Epidermal melanocyte (primary cell): ENCODE measurements around the gene ADD2.
"Not testable (repeated sequence)": the region's sequence is repeated elsewhere in the genome, so short reads cannot be mapped to it uniquely, and the experiment has no call there.

Experiments
- DNase-seq: peaks from one replicate; pipeline ENCODE4 v3.0.0; 2011; ENCODE audit warnings: low spot score; ENCODE audit not compliant: insufficient read length

Gene ADD2

DNA sequence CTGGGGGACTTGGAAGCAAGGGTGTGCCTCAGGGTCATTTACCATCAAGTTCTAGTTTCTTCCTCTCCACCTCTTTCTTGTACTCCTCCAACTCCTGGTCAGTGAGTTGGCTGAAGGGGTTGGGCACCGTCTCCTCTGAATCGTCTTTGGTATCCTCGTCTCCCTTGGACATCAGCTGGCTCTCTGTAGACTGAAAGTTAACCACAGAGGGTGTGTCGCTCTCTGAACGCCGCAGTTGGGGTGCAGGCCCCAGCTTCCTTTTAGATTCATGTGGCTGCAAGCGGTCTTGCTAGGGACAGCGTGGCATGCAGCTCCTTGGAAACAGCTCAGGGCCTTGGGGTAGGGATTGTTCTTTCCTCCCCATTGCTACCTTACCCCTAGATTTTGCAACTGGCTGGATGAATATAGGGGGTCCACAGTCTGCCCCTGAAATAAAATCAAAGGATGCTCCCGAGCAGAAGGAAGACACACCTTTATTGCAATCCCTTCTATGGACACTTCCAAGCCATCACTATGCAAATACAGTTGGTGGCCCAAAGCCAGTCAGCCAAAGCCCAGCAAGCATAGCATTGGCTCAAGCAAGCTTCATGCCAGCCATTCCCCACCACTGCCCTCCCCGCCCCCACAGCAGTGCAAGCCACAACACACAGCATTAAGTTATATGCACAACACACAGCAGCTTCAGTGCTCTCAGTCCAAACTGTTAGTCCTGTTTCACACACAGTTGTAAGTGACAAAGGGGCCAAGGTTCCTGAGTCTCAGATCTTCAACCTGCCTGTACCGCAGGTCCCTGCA, 93.2 kb downstream of the ADD2 start:
- no peak for DNase-seq

DNA sequence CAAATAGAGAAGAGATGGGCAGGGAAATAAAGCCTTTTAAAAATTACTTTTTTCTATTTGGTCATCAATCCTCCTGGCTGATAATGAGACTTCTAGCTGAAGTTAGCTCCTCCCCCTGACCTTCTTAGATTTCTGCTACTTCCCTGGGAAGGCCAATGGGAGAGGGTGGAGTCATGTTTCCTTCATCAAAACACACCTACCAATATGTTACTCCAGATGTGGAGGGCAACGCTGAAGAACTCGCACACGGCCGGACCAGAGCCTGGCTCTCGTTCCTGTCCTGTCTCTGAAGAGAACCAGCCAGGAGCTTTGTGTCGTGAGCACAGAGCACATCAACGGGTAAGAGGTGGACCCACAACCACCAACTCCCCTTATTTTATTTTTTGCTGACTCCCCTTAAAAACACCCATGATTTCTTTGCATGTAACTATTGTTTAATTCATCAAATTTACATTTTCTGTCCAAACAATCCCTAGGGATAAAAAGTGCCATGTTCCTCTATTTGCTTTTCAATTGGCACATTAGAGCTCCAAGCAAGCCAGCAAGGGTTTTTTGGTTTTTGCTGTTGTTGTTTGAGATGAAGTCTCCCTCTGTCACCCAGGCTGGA, 94.9 kb downstream of the ADD2 start:
- DNase-seq: no peak

DNA sequence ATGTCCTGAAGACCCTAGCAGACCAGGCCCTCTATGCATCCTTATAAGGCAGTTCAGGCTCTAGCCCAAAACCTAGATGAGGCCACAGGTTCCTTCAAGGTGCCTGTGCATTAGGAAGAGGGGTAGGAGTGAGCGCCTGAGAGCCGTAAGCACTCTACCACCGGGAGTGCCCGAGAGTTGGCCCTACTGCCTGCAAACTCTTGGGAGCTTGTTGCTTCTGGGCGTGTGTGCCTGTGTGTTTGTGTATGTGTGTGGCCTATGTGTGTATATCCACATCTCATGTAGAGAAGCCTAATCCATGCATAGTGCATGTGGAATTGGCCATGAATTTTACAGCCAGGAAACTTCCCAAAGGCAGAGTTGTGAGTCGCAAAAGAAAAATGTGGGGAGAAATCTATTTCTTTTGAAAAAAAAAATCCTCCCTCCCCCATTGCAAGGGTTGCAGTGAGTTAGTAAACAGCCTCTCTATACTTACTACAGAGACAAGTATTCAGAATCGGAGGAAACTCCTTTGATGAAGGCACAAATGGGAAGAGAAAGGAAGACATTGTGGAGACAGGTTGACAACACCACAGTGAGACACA, 96.8 kb downstream of the ADD2 start:
- DNase-seq: no peak

DNA sequence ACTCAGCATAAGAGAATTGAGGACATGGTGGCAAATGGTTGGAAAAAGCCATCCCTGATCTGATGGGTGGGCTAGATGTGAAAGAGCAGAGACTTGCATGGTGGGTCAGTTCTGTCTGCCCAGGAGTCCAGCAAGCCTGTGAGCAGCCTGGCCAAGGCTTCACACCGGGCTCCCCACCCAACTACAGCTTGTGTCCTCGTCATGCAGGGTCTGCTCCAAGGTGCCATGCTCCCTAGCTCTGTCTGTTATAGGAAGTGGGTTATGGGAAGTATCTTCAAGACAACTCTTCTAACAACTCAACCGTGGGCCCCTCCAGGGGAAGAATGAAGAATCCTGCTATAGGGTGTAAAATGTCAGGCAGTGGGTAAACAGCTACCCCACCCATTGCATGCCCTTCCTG, 97.4 kb downstream of the ADD2 start:
- DNase-seq: no peak

DNA sequence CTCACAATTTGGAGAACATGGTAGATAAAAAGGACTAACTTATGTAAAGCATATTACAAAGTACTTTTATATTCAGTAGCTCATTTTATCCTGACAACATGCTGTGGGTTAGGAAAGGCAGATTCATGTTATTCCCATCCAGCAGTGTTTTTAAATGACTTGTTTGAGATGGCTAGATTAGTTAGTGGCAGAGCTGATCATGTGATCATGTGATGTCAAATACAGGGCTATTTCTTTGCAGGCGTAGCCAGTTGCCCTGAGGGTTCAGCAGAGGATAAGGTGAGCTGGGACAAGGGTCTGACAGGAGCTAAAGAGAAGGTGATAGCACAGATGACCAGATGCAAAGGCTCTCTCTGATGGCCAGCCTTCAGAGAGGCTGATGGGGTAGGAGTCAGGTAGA, 97.8 kb downstream of the ADD2 start:
- no peak for DNase-seq

DNA sequence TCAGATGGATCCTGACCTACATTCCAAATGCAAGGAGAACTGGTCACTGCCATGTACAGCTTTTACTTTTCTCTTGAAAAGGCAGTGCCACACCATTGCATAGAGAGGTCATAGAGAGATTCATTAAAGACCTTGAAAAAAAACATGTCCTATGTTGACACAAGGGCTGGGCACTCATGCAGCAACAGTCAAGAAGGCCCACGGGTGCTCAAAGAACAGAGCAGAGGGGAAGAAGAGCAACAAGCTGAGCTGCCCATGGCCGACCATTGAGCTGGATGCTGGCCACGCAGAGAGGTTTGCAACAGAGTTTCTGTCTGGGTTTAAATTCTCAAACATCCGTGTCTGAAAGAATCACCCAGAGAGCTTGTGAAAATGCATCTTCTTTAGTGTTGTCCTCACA, 99.1 kb downstream of the ADD2 start:
- DNase-seq: no peak

DNA sequence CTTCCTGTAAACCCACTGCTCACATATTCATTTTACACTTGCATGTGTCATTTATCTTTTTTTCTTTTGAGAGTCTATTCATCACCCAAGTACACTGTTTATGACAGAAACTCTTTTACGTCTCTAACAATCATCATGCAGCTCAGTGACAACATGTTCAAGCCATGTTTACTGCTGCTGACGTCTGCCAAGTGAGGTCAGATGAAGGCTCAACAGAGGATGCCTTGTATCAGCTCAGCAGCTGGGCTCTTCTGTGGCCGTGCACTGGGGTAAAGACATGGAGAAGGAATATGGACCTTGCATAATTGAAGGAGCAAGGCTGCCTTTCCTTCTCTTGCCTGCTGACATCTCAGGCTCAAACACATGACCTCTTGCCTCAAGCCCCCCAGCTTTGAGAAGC, 99.6 kb downstream of the ADD2 start:
- DNase-seq: no peak

DNA sequence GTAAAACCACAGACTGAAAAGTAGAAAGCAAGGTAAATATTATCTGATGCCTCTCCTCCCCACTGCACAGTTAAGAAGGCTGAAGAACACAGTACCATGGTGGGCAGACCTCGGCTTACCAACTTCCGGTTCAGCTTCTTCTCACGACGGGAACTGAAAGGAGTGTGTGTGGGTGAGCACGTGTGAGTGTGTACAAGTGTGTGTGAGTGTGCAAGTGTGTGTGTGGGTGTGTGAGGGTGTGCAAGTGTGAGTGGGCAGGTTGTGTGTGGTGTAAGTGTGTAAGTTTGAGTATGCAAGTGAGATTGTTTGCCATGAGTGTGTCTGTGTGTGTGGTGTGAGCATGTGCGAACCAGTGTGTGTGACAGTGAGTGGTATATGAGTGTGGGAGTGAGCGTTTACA, 103.5 kb downstream of the ADD2 start:
- no peak for DNase-seq

DNA sequence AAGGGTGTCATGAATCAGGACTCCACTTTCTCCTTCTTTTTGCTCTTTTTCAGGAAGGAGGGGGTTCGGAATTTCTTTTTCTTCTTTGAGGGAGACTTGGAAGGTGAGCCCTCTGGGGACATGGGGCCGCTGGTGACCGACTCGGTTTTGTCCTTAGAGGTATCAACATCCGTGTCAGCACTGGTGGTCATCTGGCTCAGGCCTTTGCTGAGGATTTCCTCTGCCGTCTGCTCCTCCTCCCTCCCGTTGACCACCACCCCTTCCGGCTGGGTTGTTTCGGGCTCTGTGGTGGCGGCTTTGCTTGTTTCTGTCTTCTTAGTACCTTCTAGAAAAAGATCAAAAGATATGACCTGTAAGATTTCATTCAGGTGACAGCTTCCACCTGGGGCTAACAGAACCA, 104.6 kb downstream of the ADD2 start:
- no peak for DNase-seq

DNA sequence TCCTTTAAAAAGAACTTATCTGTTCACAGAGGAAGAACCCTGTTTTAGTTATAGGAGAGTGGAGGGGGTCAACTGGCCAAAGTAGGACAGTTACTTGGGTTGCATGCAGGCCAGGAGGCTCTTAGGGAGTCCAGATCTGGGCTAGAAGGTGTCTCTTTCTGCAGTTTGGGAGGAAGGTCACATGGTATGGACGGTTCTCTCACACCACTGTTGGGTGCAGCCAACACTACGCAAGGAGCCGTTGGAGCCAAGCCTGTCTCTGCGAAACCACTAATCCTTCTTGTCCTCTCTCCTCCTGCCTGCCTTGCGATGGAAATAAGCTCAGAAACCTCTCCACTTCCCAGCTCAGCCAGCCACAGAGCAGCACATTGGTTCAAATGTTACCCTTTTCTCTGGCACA, 108.4 kb downstream of the ADD2 start:
- no peak for DNase-seq

DNA sequence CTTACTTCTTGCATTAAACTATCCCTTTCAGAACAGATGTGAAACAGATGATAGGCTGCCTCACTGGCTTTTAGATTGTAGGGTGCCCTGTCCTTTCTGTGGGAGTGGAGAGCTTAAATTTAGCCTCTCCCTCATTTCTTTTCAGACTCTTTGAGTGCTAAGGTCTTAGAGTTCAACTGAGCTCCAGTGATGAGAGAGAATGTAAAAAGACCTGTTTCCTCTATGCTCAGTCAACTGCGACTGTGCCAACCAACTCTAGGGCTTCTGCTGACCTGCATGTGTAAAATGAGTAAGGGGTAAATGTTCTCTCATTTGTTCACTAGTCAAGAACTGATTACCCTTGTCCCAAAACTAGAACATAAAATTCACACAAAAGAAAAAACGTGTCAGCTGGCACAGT, 109.5 kb downstream of the ADD2 start:
- no peak for DNase-seq

DNA sequence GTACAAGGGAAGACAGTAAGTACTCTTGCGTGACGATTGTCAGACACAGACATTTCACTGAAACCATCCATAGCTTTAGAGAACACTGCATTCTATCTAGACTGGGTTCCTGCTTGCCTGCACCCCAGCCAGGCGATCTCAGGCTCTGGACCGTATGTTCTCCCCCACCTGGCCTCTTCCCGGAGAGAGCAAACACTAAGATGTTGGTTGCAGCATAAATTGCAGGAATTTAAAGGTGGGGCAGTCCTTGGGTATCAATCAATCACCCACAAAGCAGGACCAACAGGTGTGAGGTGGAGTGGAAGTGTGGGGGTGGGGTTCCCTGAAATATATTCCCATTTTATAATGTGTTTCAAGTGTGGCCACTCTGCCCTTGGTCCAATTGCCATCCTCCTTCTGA, 110.8 kb downstream of the ADD2 start:
- DNase-seq: no peak

DNA sequence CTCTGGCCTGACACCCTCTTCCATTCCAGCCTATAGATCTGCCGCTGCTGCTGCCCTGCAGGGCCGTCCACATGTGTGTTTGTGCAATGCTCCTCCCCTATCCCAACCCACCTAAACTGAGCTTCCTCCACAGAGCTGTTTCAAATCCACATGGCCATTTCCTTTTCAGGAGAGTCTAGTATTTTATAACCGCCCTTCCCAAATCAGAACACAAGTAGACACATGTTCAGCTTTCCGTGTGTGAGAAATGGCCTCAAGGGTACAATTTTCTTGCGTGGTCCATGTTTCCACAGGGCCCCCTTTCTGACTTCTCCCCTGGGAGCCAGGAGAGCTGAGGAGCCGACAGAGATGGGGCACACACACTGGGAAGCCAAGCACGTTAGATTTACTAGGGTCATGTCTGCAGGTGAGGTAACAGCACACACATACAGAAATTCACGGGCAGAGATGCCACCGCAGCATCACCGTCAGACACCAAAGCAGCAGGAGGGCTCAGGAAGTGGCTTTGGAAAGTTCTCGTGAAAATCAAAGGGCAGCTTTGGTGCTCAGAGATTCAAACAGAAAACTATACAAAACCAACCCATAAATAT, 111.5 kb downstream of the ADD2 start:
- no peak for DNase-seq

DNA sequence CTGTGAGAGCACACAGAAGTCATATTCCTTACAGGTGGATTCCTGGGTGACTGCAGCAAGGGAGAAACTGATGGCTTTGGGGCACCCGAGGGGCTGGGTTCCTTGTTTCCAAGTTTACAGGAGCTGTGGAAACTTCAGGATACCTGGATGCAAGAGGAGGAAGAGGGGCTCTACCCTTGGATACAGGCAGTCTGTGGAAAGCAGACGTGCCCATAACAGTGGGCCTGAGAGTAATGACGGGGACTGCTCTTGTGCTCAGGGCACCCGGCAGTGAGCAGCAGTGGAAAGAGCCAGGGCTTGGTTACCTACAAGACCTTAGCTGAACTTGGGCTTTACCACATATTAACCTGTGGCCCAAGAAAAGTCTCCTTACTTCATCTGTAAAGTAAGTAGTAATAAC, 112.2 kb downstream of the ADD2 start:
- no peak for DNase-seq

DNA sequence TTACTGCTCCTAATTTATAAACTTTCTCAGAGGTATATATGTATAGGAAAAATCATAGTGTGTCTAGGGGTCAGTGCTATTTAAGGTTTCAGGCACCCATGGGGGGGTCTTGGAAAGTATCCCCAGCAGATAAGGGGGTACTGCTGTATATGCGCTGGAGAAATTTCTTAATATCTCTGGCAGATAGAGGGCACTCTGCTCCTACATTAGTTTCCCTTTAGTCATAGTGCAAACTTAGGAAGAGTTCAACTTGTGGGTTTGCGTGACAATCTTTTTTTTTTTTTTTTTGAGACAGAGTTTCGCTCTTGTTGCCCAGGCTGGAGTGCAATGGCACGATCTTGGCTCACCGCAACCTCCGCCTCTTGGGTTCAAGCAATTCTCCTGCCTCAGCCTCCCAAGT, 112.8 kb downstream of the ADD2 start:
- not testable (repeated sequence) for DNase-seq

DNA sequence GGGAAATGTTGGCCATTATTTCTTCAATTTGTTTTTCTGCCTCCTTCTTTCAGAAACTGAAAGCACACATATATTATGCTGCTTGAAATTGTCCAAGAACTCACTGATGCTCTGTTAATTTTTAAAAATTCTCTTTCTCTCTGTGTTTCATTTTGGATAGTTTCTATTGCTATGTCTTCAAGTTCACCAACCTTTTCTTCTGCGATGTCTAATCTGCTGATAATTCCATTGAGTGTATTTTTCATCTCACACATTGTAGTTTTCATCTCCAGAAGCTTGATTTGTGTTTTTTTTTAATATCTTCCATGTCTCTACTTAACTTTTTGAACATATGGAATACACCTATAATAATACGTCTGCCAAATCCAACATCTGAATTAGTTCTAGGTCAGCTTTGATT, 116.3 kb downstream of the ADD2 start:
- no peak for DNase-seq

DNA sequence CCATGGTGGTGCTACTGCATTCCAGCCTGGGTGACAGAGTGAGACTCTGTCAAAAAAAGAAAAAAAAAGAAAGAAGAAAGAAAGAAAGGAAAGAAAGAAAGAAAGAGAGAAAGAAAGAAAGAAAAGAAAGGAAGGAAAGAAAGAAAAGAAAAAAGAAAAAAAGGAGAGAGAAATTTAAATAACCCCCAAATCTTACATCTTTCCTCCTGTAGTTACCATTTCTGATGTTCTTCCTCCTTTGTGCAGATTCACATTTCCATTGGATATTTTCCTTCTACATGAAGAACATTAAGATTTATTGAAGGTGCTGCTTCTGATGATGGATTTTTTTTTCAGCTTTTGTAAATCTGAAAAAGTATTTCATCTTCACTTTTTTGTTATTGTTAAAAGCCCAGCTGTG, 117.0 kb downstream of the ADD2 start:
- no peak for DNase-seq

DNA sequence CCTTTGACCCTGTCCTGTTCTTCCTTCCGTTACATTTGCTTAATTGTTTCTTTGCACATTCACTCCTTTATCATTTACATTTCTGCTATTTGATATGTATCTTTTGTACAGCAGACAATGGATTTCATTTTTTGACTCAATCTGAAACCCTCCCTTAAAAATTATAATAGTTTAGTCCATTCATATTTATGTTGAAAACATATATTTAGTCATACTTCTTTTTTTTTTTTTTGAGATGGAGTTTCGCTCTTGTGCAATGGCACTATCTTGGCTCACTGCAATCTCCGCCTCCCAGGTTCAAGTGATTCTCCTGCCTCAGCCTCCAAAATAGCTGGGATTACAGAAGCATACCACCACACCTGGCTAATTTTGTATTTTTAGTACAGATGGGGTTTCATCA, 119.0 kb downstream of the ADD2 start:
- no peak for DNase-seq

DNA sequence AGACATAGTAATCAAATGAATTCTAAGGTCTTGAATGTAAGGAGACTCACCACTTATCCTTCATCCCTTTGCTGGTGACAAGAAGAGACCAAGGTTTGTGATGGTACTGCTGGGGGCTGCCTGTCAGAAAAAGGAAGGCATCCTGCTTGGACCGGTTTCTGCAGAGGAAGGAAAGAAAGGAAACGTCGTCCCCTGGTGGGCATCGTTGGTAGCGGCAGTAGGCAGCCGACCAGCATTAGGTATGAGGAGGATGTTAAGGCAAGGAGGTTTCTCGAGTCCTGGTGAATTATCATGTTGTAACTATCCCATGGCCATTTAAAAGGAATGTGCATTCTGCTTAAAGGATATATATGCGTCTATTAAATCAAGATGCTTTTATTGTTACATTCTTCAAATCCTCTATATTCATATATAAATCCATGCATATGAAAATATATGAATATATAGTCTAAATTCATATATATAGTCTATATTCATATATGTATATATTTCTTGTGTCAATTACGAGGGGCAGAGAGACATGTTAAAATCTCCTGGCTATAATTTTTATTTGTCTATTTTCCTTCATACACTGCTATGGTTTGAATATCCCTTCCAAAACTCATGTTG, 120.0 kb downstream of the ADD2 start:
- DNase-seq: peak; percentile 45

DNA sequence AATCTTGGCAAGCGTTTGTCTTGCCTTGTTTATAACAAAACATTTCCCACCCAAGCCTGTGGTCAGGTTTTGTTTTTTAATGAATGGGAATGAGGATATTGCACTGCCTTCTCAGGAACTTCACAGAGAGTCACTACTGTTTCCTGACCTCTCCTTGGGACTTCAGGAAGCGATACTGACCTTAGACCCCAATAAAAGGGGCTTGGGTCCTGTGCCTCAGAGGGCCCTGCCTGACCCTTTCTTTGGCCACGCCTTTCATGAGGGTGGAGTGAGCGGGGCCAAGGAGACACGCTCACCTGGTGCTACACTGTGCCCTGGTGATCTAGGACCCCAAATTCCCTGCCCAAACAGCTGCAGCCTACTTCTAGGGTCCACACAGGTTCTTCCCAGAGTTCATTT, 121.6 kb downstream of the ADD2 start:
- no peak for DNase-seq

DNA sequence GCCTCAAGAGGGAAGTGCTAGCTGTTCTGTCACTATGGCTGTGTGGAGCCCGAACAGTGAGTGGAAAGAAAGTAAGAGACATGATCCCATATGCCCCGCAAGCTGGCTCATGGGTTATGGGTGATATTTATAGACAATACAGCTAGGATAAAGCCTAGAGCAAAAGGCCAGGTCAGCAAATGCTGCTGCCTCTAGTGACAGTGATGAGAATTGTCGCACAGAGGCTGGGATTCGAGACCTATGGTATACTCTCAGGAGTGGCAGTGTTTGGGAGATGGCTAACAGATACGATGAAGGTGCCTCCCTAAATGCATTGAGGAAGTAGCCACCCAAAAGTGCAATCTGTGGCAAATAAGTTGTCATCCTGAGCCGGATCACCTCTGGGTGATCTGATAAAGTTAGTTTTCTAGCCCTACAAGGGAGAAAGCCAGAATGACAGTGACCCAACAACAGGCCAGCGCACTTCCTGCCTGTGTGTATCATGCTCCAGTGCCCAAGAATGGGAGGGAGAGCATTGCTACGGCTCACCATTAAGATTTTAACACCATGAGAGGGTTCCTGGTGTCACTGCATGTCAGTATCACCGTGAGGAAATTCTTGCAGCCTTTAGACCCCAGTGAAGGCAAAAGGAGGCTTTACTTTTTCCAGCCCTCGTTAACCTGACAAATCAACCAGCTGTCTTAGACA, 122.1 kb downstream of the ADD2 start:
- DNase-seq: no peak

DNA sequence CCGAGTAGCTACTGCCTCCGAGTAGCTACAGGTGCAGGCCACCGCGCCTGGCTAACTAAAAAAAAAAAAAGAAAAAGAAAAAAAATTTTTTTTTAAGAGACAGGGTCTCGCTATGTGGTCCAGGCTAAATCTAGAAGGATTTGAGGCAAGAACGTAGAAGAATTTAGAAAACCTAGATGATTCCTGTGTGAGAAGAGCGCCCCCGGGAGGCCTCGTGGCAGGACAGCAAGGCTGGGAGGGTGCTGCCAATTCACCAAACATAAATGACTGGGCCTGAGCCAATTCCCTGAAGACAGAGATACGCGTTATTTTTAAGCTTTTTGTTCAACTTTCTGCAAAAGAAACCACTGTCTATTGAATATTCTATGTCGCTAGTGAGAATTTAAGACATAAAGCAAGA, 124.3 kb downstream of the ADD2 start:
- DNase-seq: no peak
